CD4-positive, alpha-beta memory T cell (primary cell): ENCODE data around the gene TMEM52. TPM values are rescaled to one million over a fixed set of nuclear protein-coding genes. Genes with fewer than 3 reads are reported as not detected.

Source experiments
- CTCF ChIA-PET: fragments of 350-600 bp; sonication (Branson Sonifier 250); formaldehyde crosslinking; loops from one replicate; lab custom pipeline; 2021; ENCODE audit warnings: inconsistent platforms; ENCODE audit not compliant: partially characterized antibody; lab: Charles Lee
- POLR2A ChIA-PET: fragments of 350-600 bp; sonication (Branson Sonifier 250); formaldehyde crosslinking; loops from one replicate; lab custom pipeline; 2021; ENCODE audit not compliant: partially characterized antibody; lab: Charles Lee
- DNase-seq, 5 donors: peaks; one replicate each; pipeline versions ENCODE4 v3.0.0 to v3.0.0-alpha.2; 2020 to 2022; ENCODE audit warnings: mixed read lengths in 1 of 5
- H3K27ac ChIP-seq: one replicate; pipeline ENCODE4 v1.7.0; 2013; ENCODE audit warnings: low read depth, low read length
- H3K27me3 ChIP-seq: 2 replicates; pipeline ENCODE4 v1.7.0; 2013; ENCODE audit warnings: mild to moderate bottlenecking, low read length, moderate library complexity; ENCODE audit not compliant: insufficient read depth
- H3K36me3 ChIP-seq: 2 replicates; pipeline ENCODE4 v1.7.0; 2013; ENCODE audit warnings: mild to moderate bottlenecking, low read length, moderate library complexity; ENCODE audit not compliant: insufficient read depth
- H3K4me1 ChIP-seq: 2 replicates; pipeline ENCODE4 v1.7.0; 2013; ENCODE audit warnings: mild to moderate bottlenecking, low read length, moderate library complexity; ENCODE audit not compliant: insufficient read depth
- H3K4me3 ChIP-seq, 2 donors: one replicate each; pipeline ENCODE4 v1.7.0; 2013; ENCODE audit warnings: low read length in 2 of 2, mild to moderate bottlenecking in 1 of 2
- H3K9me3 ChIP-seq, 2 donors: one replicate each; pipeline ENCODE4 v1.7.0; 2013; ENCODE audit warnings: low read length in 2 of 2, control low read depth in 1 of 2; ENCODE audit not compliant: control insufficient read depth in 1 of 2
- H3K27ac Mint-ChIP-seq, 7 donors: one replicate each; pipeline ENCODE4 v1.8.0; 2020 to 2021; ENCODE audit warnings: mixed read lengths in 7 of 7, mild to moderate bottlenecking in 6 of 7, inconsistent platforms in 3 of 7, moderate library complexity in 3 of 7
- H3K27me3 Mint-ChIP-seq, 2 donors: one replicate each; pipeline ENCODE4 v1.8.0; 2020 to 2021; ENCODE audit warnings: mixed read lengths in 2 of 2
- H3K36me3 Mint-ChIP-seq, 2 donors: one replicate each; pipeline ENCODE4 v1.8.0; 2020 to 2021; ENCODE audit warnings: mixed read lengths in 2 of 2, inconsistent platforms in 1 of 2, mild to moderate bottlenecking in 1 of 2
- H3K4me1 Mint-ChIP-seq, 4 donors: one replicate each; pipeline ENCODE4 v1.8.0; 2020 to 2021; ENCODE audit warnings: mixed read lengths in 4 of 4, mild to moderate bottlenecking in 1 of 4
- H3K4me3 Mint-ChIP-seq, 8 donors: one replicate each; pipeline ENCODE4 v1.8.0; 2020 to 2021; ENCODE audit warnings: mixed read lengths in 8 of 8, mild to moderate bottlenecking in 7 of 8, moderate library complexity in 6 of 8, inconsistent platforms in 3 of 8
- H3K9me3 Mint-ChIP-seq, 8 donors: one replicate each; pipeline ENCODE4 v1.8.0; 2020 to 2021; ENCODE audit warnings: mixed read lengths in 8 of 8, mild to moderate bottlenecking in 5 of 8, inconsistent platforms in 3 of 8, moderate library complexity in 1 of 8
- intact Hi-C: fragments of 100-400 bp; cut with micrococcal nuclease; formaldehyde crosslinking; loops from one replicate; pipeline ENCODE4 v1.15.1; 2023
- polyA plus RNA-seq, 2 donors: library from polyadenylated mRNA; unstranded; fragments of 300-500 nt; fragmentation: Illumina TruSeq; gene quantifications; one replicate each; pipeline ENCODE4 v1.2.3, GENCODE V29; 2021
- total RNA-seq, 2 experiments: library from RNA; stranded (reverse); gene quantifications; one replicate each; pipeline ENCODE4 v1.2.3, GENCODE V29; 2021

Gene TMEM52
- total and polyA plus RNA-seq, 4 experiments from 2014 or later, result 0.55 TPM; not detected in 3

GRCh38 chr1:1947493-1947892 is 28.4 kb upstream of the TMEM52 start:
- no peak overlapping the region for H3K27ac ChIP-seq
- ChIA-PET CTCF (interaction anchor here (1.2 to 2.1 kb wide), 2 partner anchors 12 to 97 kb away, joined by 3 to 12 read pairs; no protein-coding TSS in a partner anchor), POLR2A (no interaction called here)
- peaks cover 0 to 13% (median 4%) of the 10 kb centered on the region in 8 donors for H3K9me3 Mint-ChIP-seq
- no peak overlapping the region for H3K4me3 ChIP-seq
- peaks cover 0 to 5% (median 2%) of the 10 kb centered on the region in 4 donors for H3K4me1 Mint-ChIP-seq
- no peaks in the 10 kb centered on the region for H3K27me3 ChIP-seq
- no peaks in the 10 kb centered on the region for H3K36me3 ChIP-seq
- no peaks in the 10 kb centered on the region for H3K36me3 Mint-ChIP-seq
- peaks cover 4 to 7% of the 10 kb centered on the region in 2 donors for H3K27me3 Mint-ChIP-seq
- intact Hi-C loops, result no loop called here
- H3K4me3 Mint-ChIP-seq, result no peak overlapping the region
- H3K9me3 ChIP-seq, result no peaks in the 10 kb centered on the region
- H3K4me1 ChIP-seq, result peaks cover 4% of the 10 kb centered on the region
- no peak for DNase-seq
- no peak overlapping the region for H3K27ac Mint-ChIP-seq

GRCh38 chr1:1946540-1946939 is 27.5 kb upstream of the TMEM52 start:
- CTCF ChIA-PET, result interaction anchor here (1.2 to 2.1 kb wide), 3 partner anchors 10 to 98 kb away, joined by 3 to 12 read pairs (median 3); no protein-coding TSS in a partner anchor
- Mint-ChIP-seq H3K4me3 (no peak overlapping the region), H3K9me3 (peaks cover 0 to 13% (median 3%) of the 10 kb centered on the region in 8 donors), H3K4me1 (peaks cover 0 to 5% (median 2%) of the 10 kb centered on the region in 4 donors), H3K36me3 (no peaks in the 10 kb centered on the region), H3K27ac (no peak overlapping the region), H3K27me3 (peaks cover 4 to 7% of the 10 kb centered on the region in 2 donors)
- Histone ChIP-seq H3K9me3 (no peaks in the 10 kb centered on the region), H3K4me1 (peaks cover 4% of the 10 kb centered on the region), H3K27me3 (no peaks in the 10 kb centered on the region), H3K36me3 (no peaks in the 10 kb centered on the region), H3K27ac (no peak overlapping the region), H3K4me3 (no peak overlapping the region)
- DNase-seq, result no peak
- POLR2A ChIA-PET, result interaction anchor here (0.7 kb wide), 1 partner anchor 98 kb away, joined by 3 read pairs; no protein-coding TSS in a partner anchor
- intact Hi-C loops, result no loop called here

GRCh38 chr1:1945782-1946393 is 26.8 kb upstream of the TMEM52 start:
- Mint-ChIP-seq H3K27ac (no peak overlapping the region), H3K4me1 (peaks cover 0 to 5% (median 2%) of the 10 kb centered on the region in 4 donors), H3K4me3 (peak overlapping the region in 1 of 8 donors; percentile 52), H3K27me3 (peaks cover 3% of the 10 kb centered on the region in 2 donors), H3K36me3 (no peaks in the 10 kb centered on the region), H3K9me3 (peaks cover 0 to 7% (median 1%) of the 10 kb centered on the region in 8 donors)
- Histone ChIP-seq H3K36me3 (no peaks in the 10 kb centered on the region), H3K27ac (no peak overlapping the region), H3K27me3 (no peaks in the 10 kb centered on the region), H3K4me3 (no peak overlapping the region), H3K9me3 (no peaks in the 10 kb centered on the region), H3K4me1 (peaks cover 4% of the 10 kb centered on the region)
- intact Hi-C loops, result no loop called here
- ChIA-PET CTCF (interaction anchor here (1.5 to 2.1 kb wide), 2 partner anchors 11 to 99 kb away, joined by 3 to 12 read pairs; no protein-coding TSS in a partner anchor), POLR2A (interaction anchor here (0.7 kb wide), 1 partner anchor 99 kb away, joined by 3 read pairs; no protein-coding TSS in a partner anchor)
- DNase-seq, result no peak

GRCh38 chr1:1943834-1944570 is 24.9 kb upstream of the TMEM52 start:
- Histone ChIP-seq H3K4me1 (peaks cover 4% of the 10 kb centered on the region), H3K4me3 (no peak overlapping the region), H3K36me3 (no peaks in the 10 kb centered on the region), H3K27ac (no peak overlapping the region), H3K9me3 (no peaks in the 10 kb centered on the region), H3K27me3 (no peaks in the 10 kb centered on the region)
- Mint-ChIP-seq H3K4me1 (peaks cover 0 to 5% (median 2%) of the 10 kb centered on the region in 4 donors), H3K27ac (no peak overlapping the region), H3K27me3 (peaks cover 0 to 2% of the 10 kb centered on the region in 2 donors), H3K9me3 (no peaks in the 10 kb centered on the region), H3K4me3 (peak overlapping the region in 6 of 8 donors; percentile 15 to 63 (median 48)), H3K36me3 (no peaks in the 10 kb centered on the region)
- POLR2A ChIA-PET, result no interaction called here
- DNase-seq, result peak in 4 of 5 donors; percentile 45 to 48 (median 46)
- CTCF ChIA-PET, result interaction anchor here (1.3 to 2.7 kb wide), 3 partner anchors 14 to 101 kb away, joined by 4 to 40 read pairs (median 6); no protein-coding TSS in a partner anchor
- intact Hi-C loops, result no loop called here

GRCh38 chr1:1942753-1943656 is 23.9 kb upstream of the TMEM52 start:
- Mint-ChIP-seq H3K27me3 (peaks cover 0 to 2% of the 10 kb centered on the region in 2 donors), H3K27ac (no peak overlapping the region), H3K36me3 (no peaks in the 10 kb centered on the region), H3K9me3 (no peaks in the 10 kb centered on the region), H3K4me1 (peaks cover 0 to 5% (median 2%) of the 10 kb centered on the region in 4 donors), H3K4me3 (no peak overlapping the region)
- H3K27me3 ChIP-seq, result no peaks in the 10 kb centered on the region
- intact Hi-C loops, result no loop called here
- no peaks in the 10 kb centered on the region for H3K9me3 ChIP-seq
- DNase-seq, result no peak
- no peak overlapping the region for H3K27ac ChIP-seq
- ChIA-PET CTCF (interaction anchor here (1.7 to 2.7 kb wide), 2 partner anchors 94 to 102 kb away, joined by 4 to 40 read pairs; no protein-coding TSS in a partner anchor), POLR2A (interaction anchor here (0.9 kb wide), 1 partner anchor 102 kb away, joined by 3 read pairs; no protein-coding TSS in a partner anchor)
- H3K4me3 ChIP-seq, result no peak overlapping the region
- no peaks in the 10 kb centered on the region for H3K36me3 ChIP-seq
- peaks cover 4% of the 10 kb centered on the region for H3K4me1 ChIP-seq

- POLR2A ChIA-PET, result no interaction called here
- no peaks in the 10 kb centered on the region for H3K36me3 ChIP-seq
- CTCF ChIA-PET, result interaction anchor here (2.3 kb wide), 1 partner anchor 102 kb away, joined by 10 read pairs; no protein-coding TSS in a partner anchor
- H3K9me3 ChIP-seq, result no peaks in the 10 kb centered on the region
- Mint-ChIP-seq H3K27ac (no peak overlapping the region), H3K27me3 (peaks cover 0 to 2% of the 10 kb centered on the region in 2 donors), H3K9me3 (no peaks in the 10 kb centered on the region), H3K4me3 (no peak overlapping the region), H3K36me3 (no peaks in the 10 kb centered on the region), H3K4me1 (peaks cover 0 to 5% (median 2%) of the 10 kb centered on the region in 4 donors)
- no peak overlapping the region for H3K4me3 ChIP-seq
- intact Hi-C loops, result no loop called here
- DNase-seq, result no peak
- no peaks in the 10 kb centered on the region for H3K27me3 ChIP-seq
- peaks cover 4% of the 10 kb centered on the region for H3K4me1 ChIP-seq
- no peak overlapping the region for H3K27ac ChIP-seq
Observed at GRCh38 chr1:1941868-1942752, 23.0 kb upstream of the TMEM52 start.
